Left lung (tissue), 10 donors: Measurements from ENCODE around the gene HIBCH. TPM values are rescaled to one million over a fixed set of nuclear protein-coding genes. Genes with fewer than 3 reads are reported as not detected.

Experiments
- ATAC-seq: fragments of 200-7000 bp; cut with Tn5 transposase; one replicate; pipeline ENCODE4 v1.9.1; 2020; ENCODE audit warnings: moderate library complexity
- DNase-seq, 4 donors: peaks; one replicate each; pipeline ENCODE4 v3.0.0-alpha.2; 2013 to 2020
- H3K27ac ChIP-seq, 2 donors: fragments of 200-600 bp; sonication (generic) in 1 of 2; one replicate each; pipeline versions ENCODE4 v1.5.0 to v1.8.0; 2020 to 2021
- H3K27me3 ChIP-seq, 2 donors: fragments of 200-600 bp; sonication (generic) in 1 of 2; one replicate each; pipeline versions ENCODE4 v1.5.0 to v1.8.0; 2020 to 2021
- H3K36me3 ChIP-seq, 2 donors: fragments of 200-600 bp; sonication (generic) in 1 of 2; one replicate each; pipeline versions ENCODE4 v1.5.0 to v1.8.0; 2020 to 2021
- H3K4me1 ChIP-seq, 2 donors: fragments of 200-600 bp; one replicate each; pipeline ENCODE4 v1.8.0; 2021
- H3K4me3 ChIP-seq, 2 donors: fragments of 200-600 bp; sonication (generic) in 1 of 2; one replicate each; pipeline versions ENCODE4 v1.5.0 to v1.8.0; 2020 to 2021; ENCODE audit warnings: mild to moderate bottlenecking in 1 of 2
- H3K9me3 ChIP-seq, 2 donors: fragments of 200-600 bp; sonication (generic) in 1 of 2; one replicate each; pipeline versions ENCODE4 v1.5.0 to v1.8.0; 2020 to 2021
- intact Hi-C, 2 donors: fragments of 100-400 bp; cut with DNase I; formaldehyde crosslinking; loops; one replicate each; pipeline versions ENCODE4 v1.11.2 to v1.14.2; 2022
- polyA plus RNA-seq, 6 donors: library from polyadenylated mRNA; unstranded; fragments of 120-200 nt; gene quantifications; one replicate each; pipeline ENCODE4 v1.2.1, GENCODE V29; 2013; ENCODE audit not compliant: insufficient read length in 6 of 6
- total RNA-seq, 2 donors: library from RNA; stranded (reverse); fragmentation: NEBNext Ultra II Directional; extraction: Animal tissue kit (Norgen Biotek cat#: 25700); gene quantifications; one replicate each; pipeline ENCODE4 v1.2.1, GENCODE V29; 2021
- TF ChIP-seq, protein P1 (sequence below), 2 donors: fragments of 200-600 bp; sonication (generic) in 1 of 2; IDR thresholded peaks; one replicate each; pipeline versions ENCODE4 v1.5.0 to v1.8.0; 2021; ENCODE audit warnings: antibody characterized with exemption in 2 of 2
- donor health status: DM: no; HTN: yes; CAD: no.
- donor health status: DM: no; HTN: no; CAD: no.

Gene HIBCH
- total and polyA plus RNA-seq, 8 donors: 31.8 to 86.8 (median 71.9) TPM

DNA sequence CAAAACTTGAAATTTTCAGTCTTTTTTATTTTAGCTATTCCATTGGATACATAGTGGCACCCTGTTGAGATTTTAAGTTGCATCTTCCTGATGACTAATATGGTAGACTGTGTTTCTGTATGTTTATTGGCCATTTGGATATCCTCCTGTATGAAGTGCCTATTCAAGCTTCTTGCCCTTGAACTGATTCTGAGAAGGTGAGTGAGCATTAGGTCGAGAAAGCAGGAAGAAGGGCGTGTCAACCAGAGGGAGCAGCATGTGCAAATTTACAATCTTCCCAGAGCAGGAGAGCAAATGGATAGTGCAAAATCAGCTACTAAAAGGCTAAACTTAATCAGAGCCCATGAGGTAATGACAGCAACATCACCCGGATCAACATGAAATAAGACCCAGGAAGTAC, 32.3 kb upstream of the HIBCH start:
- H3K27ac ChIP-seq: peak overlapping the region in 1 of 2 donors; percentile 65
- H3K9me3 ChIP-seq: no peaks in the 10 kb centered on the region
- DNase-seq: no peak
- H3K4me1 ChIP-seq: peaks cover 0 to 34% of the 10 kb centered on the region in 2 donors
- TF ChIP-seq, protein P1, sequence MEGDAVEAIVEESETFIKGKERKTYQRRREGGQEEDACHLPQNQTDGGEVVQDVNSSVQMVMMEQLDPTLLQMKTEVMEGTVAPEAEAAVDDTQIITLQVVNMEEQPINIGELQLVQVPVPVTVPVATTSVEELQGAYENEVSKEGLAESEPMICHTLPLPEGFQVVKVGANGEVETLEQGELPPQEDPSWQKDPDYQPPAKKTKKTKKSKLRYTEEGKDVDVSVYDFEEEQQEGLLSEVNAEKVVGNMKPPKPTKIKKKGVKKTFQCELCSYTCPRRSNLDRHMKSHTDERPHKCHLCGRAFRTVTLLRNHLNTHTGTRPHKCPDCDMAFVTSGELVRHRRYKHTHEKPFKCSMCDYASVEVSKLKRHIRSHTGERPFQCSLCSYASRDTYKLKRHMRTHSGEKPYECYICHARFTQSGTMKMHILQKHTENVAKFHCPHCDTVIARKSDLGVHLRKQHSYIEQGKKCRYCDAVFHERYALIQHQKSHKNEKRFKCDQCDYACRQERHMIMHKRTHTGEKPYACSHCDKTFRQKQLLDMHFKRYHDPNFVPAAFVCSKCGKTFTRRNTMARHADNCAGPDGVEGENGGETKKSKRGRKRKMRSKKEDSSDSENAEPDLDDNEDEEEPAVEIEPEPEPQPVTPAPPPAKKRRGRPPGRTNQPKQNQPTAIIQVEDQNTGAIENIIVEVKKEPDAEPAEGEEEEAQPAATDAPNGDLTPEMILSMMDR (IDR thresholded peaks at IDR 0.05): no peak
- no peaks in the 10 kb centered on the region for H3K36me3 ChIP-seq
- no peak for ATAC-seq
- H3K27me3 ChIP-seq: no peaks in the 10 kb centered on the region
- intact Hi-C loops: no loop called here
- H3K4me3 ChIP-seq: no peak overlapping the region

DNA sequence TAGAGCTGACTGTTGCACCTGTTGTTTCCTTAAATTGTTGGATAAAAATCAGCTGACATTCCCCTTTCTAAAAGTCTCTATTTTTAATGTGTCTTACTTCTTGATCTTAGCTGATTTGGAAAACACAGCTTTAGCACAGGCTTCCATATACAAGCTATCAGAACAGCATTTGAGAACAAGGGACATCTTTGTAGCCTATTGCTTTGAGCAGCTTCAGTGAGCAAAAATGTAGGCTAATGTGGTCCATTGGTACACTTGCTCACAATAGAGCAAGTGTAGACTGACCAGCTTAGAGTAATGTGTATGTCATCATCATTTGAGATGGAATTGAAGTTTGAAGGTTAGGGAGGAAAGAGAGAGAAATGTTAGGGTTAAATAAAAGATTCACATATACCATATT, 30.7 kb upstream of the HIBCH start:
- intact Hi-C loops: no loop called here
- peaks cover 0 to 41% of the 10 kb centered on the region in 2 donors for H3K4me1 ChIP-seq
- ATAC-seq: no peak
- no peaks in the 10 kb centered on the region for H3K9me3 ChIP-seq
- no peak for DNase-seq
- H3K36me3 ChIP-seq: no peaks in the 10 kb centered on the region
- no peak overlapping the region for H3K4me3 ChIP-seq
- TF ChIP-seq, protein P1 (IDR thresholded peaks at IDR 0.05): no peak
- H3K27me3 ChIP-seq: no peaks in the 10 kb centered on the region
- no peak overlapping the region for H3K27ac ChIP-seq

DNA sequence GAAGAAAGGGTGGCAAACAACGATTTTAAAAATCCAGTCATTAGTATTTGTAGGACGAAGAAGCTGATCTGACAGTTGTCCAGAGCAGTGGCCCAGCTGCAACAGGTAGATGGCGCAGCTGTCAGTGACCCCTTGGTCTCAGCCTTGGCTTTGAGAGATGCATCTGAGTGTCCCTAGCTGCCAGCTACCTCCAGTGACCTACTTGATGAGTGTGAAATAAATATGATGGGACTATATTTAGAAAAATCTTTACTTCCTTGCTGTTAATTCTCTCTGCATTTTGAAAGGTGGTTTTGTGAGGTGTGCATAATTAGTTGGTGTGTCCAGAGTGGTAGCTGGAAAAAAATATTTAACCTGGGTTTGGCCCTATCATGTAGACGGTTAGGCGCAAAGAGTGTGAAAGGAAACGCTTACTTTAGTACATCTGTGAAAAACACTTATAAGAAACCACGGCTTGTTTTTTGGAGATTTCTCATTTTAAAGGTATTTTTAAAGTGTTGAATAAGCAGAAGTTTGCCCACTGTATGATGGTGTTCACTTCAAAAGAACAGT, 24.7 kb upstream of the HIBCH start:
- Histone ChIP-seq H3K4me3 (peak overlapping the region; percentile 66 to 72), H3K4me1 (peaks cover 5 to 32% of the 10 kb centered on the region in 2 donors), H3K36me3 (no peaks in the 10 kb centered on the region), H3K27ac (peak overlapping the region; percentile 85 to 94), H3K9me3 (no peaks in the 10 kb centered on the region), H3K27me3 (no peaks in the 10 kb centered on the region)
- DNase-seq: peak in 2 of 4 donors; percentile 50 to 67
- peak; percentile 82 for ATAC-seq
- intact Hi-C loops: no loop called here
- TF ChIP-seq, protein P1 (IDR thresholded peaks at IDR 0.05): no peak

DNA sequence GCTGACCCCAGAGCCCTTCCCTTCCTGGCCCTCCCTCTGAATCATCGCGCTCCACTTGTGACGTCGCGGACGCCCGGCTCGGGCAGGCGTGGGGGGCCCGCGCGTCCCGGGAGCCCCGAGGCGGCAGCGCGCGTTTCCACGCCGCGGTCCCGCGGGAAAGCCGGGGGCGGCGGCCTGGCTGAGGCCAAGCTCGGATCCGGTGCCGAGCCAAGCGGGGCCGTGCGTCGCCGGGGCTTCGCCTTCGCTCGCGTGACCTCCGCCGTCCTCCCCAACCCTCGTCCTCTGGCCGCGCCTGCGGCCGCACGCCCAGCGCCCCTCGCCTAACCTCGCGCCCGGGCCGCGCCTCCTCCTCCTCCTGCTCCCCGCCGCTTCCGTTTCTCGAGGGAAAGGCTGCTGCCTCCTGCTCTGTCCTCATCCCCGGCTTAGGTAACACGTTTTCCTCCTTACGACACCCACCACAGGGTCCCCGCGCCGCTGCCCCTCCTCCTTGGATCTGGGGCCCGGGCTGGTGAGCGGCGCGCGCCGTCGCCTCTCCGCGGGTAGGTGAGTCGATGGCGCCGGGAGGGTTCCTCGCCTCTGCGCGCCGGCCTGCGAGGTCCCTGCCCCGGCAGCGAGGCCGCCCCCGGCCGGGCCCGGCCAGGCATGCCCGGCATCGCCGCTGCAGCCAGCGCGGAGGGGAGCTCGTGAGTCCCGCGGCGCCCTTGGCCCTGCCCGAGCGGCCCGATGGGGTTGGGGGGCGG, 24.1 kb upstream of the HIBCH start, which contains the start of gene INPP1:
INPP1 (plus strand) TSS at position 54 of the 740 bp plus-strand sequence. CDS start 16,514 bp downstream, outside the sequence.
- peaks cover 5 to 32% of the 10 kb centered on the region in 2 donors for H3K4me1 ChIP-seq
- DNase-seq (peak; percentile 67 to 94 (median 74)), ATAC-seq (peak; percentile 86)
- TF ChIP-seq, protein P1 (IDR thresholded peaks at IDR 0.05): no peak
- H3K27ac ChIP-seq: peak within 1 kb of the TSS; percentile 85 to 94
- intact Hi-C loops: no loop called here
- H3K36me3 ChIP-seq: no peaks in the 10 kb centered on the region
- H3K9me3 ChIP-seq: no peaks in the 10 kb centered on the region
- peak within 1 kb of the TSS; percentile 66 to 72 for H3K4me3 ChIP-seq
- no peaks in the 10 kb centered on the region for H3K27me3 ChIP-seq

DNA sequence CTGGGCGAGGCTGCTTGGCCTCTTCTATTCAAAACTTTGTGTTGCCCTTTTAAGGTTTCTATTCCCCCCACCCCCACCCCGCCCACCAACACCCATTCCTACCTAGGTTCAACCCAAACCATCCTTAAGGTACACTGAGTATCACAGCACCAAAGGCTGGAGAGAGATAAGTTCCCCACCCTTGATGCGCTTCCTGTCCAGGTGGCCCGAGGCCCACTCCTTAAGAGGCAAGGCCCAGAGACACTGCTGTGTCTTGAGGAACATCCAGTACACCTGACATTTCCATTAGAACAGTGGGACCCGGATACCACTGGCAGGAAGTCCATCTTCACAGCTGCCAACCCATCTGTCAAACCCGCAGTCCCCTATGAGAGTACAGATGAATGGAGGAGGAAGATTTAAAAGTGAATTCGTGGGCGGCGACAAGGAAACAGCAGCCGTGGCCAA, 23.5 kb upstream of the HIBCH start:
- no peak for ATAC-seq

More for the DNA sequence above, 23.5 kb upstream of the HIBCH start:
- no peaks in the 10 kb centered on the region for H3K27me3 ChIP-seq
- TF ChIP-seq, protein P1 (IDR thresholded peaks at IDR 0.05): no peak
- peak overlapping the region; percentile 66 to 72 for H3K4me3 ChIP-seq
- peak overlapping the region; percentile 85 to 94 for H3K27ac ChIP-seq
- H3K36me3 ChIP-seq: no peaks in the 10 kb centered on the region
- DNase-seq: no peak
- no peaks in the 10 kb centered on the region for H3K9me3 ChIP-seq
- peaks cover 5 to 32% of the 10 kb centered on the region in 2 donors for H3K4me1 ChIP-seq
- intact Hi-C loops: no loop called here
